GM21529 (cell line): ENCODE measurements around the gene SLC22A23.

Experiments used
- ATAC-seq: cut with Tn5 transposase; IDR thresholded peaks from one replicate; pipeline ENCODE4 v1.9.1; 2021; ENCODE audit not compliant: unreplicated experiment

The SLC22A23 gene

DNA sequence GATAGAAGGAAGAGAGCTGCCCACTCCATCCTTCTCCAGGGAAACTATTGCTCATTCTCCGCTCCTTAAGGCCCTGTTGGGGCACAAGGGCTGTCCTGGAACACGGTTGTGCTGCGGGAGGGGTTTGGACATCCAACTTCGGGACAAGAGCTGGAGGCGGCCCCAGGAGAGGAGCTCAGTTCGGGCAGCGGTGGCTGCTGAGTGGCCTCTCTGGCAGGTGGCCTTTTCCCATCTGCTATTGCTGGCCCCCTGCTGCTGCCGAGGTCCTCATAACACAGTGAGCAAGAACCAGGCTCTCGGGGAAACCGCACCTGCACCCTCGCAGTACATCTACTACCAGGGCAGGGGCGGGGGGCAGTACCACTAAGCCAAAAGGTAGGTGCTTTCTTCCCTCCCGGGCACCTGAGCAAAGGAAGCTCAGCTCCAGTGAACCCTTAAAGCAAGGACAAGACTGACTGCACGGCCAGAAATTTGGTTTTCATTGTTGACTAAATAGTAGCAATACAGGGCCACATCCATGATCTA is 134.4 kb downstream of the SLC22A23 start:
- ATAC-seq: no peak

DNA sequence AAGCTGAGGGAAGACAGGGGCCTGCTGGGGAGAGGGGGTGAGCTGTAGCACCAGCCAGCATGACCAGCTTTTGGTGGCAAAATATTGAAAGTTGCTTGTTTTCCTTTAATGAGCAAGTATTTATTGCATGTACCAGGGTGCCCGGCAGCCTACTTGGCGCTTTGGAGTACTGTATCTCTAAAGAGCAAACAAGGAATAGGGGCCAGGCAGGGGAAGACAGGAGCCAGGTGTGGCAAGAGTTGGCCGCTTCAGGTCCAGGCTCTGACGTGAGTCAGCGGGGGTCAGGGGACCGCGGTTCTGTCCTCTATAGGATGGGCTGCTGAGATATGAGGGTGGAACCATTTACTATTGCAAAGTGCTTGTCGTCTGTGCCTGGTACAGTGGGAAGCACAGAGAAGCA is 135.0 kb downstream of the SLC22A23 start:
- no peak for ATAC-seq

DNA sequence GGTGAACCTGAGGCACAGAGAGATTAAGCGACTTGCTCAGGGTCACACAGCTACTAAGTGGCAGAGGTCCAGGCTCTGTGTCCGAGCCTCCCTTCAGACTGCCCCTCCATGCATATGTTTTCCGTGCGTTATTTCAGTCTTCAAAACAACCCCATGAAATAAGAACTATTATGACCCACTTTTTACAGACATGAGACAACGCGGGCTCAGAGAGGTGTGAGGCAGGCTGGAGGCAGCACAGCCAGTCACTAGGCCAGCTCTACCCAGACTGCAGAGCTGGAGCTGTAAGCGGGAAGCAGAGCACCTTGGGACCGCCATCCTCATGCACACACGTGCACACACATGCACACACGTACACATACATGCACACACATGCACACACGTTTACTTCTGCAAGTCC is 135.8 kb downstream of the SLC22A23 start:
- no peak for ATAC-seq

DNA sequence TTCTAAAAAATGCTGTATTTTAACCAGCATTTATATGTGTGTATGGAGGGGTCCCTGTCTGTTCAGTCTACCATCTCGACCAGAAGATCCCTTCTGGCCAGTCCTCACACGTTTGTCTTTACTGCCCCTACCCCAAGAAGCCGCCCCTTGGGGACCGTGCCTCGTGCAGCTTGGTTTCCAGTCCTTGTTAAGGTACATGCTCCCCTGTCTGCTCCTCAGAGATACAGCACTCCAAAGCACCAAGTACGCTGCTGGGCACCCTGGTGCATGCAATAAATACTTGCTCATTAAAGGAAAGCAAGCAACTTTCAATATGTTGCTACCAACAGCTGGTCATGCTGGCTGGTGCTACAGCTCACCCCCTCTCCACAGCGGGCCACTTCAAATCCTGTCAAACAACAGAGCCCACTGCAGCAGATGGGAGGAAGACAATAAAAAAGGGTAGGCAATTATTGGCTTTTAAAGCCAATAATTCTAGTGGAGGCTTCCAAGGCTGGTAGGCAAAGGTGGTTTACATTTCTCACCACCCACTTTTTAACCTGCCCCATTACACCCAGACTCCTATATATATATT is 136.5 kb downstream of the SLC22A23 start:
- no peak for ATAC-seq

DNA sequence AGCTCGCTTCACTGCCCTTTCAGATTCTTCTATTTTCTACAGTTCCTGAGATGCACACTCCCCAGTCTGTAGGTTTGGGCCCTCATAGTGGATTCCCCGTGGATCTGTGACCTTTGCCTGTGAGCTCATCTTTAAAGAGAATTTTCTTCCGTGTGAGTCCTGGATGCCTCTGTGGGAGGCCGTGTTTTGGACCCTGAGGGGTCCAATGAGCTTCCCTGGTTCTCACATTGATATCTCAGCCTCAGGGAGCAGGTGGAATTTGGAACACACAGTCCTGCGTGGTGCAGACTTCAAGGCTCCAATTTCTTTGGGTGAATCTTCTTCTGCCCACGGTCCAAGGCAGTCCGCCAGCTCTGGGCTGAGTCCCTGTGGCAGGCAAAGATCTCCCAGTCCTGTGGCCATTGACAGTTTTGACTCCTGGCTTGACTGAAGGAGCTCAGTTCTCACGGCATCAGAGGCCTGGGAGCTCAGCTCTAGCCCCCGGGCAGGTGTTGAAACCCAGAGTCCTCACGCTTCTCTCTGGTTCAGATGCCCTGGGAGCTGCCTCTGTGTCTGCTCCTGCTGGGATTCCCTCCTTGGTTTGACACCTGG is 137.1 kb downstream of the SLC22A23 start:
- ATAC-seq: no peak

DNA sequence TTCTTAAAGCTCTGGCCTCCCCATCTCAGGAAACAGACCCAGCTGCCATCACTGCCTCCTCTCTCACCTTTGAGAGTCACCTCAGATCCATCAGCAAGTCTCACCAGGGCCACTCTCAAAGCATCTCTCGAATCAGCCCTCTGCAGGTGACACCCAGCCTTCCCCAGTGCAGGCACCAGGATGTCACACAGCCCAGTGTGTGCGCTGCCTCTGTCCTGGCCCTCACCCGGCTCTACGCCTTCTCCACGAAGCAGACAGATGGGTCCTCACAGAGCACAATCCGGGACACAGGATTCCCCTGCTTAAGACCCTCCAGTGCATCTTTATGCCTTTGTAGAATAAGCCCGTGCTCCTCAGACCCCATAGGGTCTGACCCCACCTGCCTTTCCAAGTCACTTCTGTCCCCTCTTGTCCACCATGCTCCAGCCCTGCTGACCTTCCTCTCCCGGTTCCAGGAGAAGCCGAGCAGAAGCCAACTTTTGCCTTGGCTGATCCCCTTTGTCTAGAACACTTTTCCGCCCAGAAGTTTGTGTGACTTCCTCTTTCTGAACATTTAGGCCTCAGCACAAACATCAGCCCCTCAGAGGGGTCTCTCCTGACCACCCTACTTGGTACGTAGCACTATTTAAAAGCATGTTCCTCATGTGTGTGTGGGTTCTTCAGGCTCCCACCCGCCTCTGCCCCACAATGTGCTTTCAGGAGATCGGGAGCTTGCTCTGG is 137.9 kb downstream of the SLC22A23 start:
- no peak for ATAC-seq

DNA sequence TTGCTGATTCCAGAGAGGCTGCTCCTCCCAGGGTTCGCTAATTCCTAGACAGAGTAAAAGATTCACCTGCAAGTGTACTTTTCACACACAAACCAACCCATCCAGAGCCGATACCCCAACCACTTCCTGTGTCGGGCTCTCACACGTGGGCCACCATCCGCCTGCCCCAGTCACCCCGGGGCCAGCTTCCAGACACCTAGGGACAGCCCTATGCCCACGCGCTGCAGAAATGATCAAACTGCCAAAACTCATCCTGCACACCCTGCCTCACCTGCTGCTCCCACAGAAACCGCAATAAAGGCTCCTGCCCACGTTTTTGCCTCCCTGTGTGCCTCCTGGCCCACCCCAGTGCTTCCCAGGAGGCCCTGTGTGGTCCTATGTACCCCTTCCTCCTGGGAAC is 138.6 kb downstream of the SLC22A23 start:
- no peak for ATAC-seq

DNA sequence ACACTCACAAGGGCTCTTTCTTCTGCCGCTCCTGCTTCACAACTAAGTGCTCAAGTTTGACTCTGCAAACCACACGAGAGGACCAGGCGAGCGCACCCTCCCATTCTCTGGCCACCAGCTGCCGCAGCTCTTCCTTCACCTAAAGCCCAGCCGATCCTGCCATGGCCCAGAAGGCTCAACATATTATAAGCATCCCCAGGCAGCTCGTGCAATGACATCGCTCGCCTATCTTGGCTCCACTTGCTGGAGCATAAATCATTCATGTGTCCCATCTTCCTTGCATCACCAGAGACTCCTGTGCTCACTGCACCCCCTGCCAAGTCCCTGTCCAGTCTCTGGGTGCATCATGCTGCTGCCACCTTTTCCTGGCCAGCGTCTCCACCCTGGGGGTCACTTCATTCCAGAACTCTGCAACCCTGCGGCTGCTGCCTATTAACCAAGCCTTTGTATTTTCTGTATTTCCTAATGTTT is 139.1 kb downstream of the SLC22A23 start:
- ATAC-seq: no peak

DNA sequence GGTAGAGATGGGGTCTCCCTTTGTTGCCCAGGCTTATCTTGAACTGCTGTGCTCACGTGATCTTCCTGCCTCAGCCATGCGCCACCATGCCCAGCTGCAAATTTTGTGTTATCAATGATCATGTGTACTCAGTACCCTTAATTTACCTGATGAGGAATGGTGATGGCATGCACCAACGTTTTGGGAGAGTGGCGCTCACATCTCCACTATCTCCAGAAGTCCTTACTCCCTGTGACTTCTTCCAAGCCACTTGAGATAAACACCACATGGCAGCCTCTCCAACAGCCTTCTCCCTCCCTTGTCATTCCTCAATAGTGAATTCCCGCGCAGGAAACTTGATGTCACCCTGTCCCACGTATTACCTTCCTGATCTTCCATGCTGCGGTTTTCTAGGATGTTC is 140.0 kb downstream of the SLC22A23 start:
- ATAC-seq: no peak

DNA sequence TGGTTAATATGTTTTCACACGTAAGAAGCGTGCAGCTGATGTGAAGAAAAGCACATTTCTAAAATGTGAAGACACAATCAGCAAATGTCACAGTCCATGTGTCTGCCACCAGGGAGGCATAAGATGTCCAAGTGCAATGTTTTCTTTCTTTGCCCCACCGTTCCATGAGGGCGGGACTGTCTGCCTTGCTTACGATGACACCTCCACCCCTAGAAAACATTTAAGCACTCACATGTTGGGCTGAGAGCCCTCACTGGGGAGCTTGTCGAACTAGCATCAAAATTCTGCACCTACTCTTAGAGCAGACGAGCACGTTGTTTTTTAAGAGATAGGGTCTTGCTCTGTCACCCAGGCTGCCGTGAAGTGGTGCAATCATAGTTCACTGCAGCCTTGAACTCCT is 140.5 kb downstream of the SLC22A23 start:
- ATAC-seq: no peak

DNA sequence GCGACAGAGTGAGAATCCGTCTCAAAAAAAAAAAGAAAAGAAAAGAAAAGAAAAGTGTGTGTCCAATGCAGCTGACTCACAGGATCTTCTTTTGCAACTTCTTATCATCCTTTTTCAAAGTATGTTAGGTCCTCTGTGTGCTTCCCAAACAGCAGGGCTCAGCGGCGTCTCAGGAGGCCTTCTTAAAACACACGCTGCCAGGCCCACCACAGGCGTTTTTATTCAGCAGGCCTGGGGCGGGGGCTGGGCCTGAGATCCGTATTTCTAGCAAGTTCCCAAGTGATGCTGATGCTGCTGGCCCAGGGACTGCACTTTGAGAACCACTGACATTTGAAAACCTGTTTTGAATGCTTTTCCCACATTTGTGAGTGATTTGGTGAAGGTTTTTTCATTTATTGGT is 141.0 kb downstream of the SLC22A23 start:
- ATAC-seq: no peak

DNA sequence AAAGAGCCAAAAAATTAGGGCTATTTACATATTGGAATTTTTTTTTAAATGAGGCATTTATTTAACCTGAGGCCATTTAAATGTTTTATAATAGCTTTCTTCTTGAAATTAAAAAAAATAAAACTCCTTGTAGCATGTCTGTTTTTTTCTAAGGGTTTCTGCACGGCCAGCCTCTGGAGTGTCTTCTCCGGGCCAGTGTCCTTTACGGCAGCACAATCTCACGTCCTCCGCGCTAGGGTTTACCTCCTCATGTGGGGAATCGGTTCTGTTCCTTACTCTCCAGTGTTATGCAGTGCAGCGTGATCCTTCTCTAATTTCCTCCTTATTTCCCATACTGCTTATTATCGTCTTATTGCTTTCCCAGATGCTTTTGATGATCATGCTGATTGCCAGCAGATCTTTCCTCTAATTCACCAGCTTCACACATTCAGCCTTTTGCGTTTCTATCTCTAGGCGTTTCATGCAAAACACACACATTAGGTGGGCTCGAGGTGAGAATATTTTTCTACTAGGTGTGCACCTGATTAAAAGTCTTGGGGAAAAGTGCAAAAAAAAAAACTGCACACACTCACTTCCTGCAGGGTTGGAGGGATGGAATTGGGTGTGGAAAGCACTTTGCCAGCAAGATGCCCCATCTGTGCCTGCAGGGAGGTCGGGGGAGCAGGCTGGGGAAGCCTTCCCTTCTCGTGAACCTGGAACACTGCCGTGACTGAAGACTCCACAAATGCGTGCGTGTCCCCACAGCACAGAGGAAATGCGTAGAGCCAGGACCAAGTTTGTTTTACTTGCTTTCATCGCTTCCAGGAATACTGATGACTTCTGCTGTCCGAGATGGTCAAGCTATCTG is 142.0 kb downstream of the SLC22A23 start:
- no peak for ATAC-seq

DNA sequence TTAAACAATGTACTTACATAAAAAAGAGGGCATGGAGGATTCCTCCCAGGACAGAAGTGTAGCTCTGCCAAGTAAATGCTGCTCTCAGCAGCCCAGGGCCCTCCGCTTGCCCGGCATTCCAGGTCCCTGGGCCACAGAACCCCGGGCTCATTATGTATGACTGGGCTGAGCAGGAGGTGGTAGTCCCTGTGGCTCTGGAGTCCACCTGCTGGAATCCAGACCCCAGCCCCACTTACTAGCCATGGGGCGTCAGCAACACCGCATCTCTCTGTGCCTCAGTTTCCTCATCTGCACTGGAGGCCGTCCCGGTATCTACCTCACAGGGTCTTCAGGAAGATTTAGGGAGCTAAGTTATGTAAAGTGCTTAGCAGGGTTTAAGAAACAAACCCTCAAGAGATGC is 142.7 kb downstream of the SLC22A23 start:
- no peak for ATAC-seq

DNA sequence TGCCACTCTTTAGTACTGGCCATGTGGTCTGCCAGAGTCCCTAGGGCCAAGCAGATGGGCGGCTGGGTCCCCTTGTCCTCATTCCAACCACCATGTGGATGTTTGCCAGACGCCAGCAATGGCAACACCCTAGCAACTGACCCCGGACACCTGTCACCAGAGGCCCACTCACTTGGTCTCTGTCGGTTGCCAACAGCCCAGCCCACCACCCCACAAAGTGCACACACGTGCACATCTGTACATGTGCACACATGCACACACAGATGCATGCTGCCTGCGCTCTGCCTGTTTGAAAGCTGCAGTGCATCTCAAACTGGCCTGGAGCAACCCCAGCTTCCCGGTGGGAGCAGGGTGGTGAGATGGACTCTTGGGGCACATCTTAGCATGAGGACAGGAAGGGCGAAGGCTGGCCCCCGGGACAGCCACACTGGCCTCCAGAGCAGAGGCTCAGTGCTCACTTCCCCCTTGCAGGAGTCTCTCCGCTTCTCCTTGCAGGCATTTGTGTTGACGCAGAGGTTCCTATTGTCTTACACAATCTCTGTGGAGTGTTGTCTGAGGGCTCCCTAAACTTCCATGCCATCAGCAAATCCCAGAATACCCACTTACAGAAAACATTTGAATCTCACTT is 144.1 kb downstream of the SLC22A23 start:
- no peak for ATAC-seq

DNA sequence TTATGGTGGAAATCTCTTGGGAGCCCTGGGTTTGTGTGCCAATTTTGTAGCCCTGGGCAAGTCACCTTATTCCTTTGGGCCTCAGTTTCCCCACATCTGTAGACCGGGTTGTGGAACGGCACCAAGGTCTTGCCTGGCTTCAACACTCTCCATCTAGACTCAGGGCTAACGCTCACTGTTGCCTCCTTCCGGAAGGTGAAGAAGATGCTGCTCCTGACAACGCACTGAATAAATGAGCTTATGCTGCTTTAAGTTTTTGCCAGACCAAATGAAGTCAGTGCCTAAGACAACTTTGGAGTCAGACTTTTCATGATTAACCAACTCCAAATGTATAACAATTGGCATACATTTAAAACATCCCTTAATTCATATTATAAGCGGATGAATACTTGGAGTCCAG is 145.0 kb downstream of the SLC22A23 start:
- ATAC-seq: no peak

DNA sequence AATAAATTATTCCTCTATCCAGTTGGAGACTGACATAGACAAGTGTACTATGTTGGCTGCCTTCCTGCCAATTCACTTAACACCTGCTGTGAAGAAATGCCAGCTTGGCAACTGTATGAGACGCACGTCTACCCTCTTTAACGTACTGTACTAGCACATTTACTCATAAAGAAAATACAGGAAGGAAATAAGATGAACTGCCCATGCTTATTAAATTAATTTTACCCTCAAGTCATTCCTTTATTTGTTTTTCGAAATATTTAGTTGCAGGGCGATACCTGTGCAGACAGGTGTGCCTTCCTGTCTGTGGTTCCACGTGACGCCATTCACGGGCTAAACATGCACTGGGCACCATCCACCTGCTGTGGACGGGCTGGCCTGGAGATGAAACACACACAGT is 146.1 kb downstream of the SLC22A23 start:
- ATAC-seq: no peak

DNA sequence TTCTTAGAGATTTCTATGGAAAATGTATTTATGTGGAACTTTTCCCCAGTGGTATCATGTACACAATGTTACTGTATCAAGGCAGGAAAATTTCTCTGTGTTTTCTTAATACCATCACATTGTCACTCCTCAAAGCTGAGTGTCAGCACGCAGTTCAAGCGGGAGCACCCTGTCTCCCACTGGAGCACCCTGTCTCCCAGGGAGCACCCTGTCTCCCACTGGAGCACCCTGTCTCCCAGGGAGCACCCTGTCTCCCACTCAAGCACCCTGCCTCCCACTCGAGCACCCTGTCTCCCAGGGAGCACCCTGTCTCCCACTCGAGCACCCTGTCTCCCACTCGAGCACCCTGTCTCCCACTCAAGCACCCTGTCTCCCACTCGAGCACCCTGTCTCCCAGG is 146.8 kb downstream of the SLC22A23 start:
- ATAC-seq: no peak

DNA sequence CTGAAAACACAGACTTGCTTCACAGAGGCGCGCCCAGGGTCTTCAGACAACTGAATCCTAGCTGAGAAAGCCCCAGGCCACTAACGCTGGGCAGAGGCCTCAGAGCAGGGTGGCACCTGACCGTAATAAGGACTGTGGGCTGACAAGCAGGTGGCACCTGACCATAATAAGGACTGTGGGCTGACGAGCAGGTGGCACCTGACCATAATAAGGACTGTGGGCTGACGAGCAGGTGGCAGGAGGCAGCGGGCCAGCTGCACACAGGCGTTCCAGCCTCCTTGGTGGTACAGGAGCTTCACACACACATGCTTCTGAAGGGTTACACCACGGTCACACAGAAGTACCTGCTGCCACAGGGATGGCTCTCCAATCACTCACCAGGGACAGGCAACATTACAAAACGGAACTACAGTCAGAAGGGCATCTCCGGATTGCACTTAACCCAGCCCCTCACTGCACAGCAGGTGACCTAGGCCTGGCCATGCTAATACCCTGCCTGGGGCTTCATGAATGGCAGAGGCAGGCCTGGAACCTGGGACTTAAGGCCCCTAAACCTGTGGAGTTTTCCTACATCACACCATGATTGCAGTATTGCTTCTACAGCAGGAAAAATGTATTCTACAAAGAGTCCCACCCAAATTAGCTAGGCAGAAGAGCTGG is 147.3 kb downstream of the SLC22A23 start:
- ATAC-seq: no peak

DNA sequence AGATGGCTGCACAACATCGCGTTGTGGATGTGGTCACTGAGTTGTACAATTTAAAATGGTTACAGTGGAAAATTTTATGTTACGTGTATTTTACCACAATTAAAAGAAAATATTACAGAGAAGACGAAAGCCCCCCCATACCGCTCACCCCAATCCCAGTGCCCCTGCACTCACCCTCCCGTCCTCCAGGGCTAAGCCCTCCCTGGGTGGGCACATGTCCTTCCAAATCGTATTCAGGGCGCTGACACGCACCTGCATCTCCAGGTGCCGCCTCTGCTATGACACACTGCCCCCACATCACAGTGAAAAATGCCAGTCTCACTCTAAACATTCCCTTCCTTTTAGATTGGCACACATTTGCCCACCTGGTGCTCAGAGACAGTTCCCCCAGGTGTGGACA is 148.7 kb downstream of the SLC22A23 start:
- ATAC-seq: no peak

DNA sequence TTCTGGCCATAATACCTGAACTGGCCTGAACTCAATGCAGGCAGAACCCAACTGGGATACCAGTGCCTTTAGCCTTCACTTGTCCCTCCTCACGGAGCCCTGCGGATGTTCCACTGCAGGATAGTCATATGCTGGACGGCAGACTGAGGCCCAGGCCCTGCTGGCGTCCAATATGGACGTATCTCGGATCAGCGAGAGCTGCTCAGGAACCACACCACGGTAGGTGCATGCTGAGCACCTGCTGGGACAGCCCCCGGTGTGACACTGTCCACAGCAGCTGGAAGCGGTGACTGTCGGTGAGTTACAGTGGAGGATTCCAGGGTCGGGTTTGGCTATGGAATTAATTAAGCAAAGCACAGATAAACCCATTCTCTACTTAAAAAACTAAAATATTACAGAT is 149.4 kb downstream of the SLC22A23 start:
- no peak for ATAC-seq
